Measurements from ENCODE around the gene YIF1B. TPM values are rescaled to one million over a fixed set of nuclear protein-coding genes. Genes with fewer than 3 reads are reported as not detected.

YIF1B gene
- total RNA-seq, 3 donors from 2014 or later, result 20.5 to 28.8 (median 27.7) TPM

DNA sequence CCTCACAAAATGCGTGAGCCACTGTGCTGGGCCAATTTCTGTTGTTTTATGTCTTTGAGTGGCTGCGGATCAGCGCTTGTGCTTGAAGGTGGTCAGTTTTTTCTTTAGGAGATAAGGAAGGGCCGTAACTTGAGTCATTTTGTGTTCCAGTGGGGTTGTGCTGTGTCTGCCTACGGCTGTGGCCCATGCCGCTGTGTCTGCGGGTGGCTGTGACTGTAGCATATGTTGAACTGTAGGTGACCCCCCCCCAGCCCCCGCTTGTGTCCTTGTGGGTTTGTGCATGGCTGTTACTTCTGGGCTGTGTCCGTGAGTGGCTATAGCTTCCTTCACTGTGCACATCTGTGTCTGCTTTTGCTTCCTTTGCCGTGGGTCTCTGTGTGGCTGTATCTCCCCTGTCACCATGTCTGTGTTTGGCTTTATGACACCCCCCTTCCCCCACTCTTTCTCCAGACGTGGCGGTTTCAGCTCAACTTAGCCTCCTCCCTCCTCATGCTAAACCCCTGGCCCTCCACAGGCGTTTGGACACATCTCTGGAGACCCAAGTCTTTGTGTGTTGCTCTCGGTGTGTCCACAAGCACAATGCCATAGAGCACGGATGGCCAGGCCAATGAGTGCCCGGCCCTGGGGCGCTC is 60.2 kb downstream of the YIF1B start:
- intact Hi-C loops (cut with DNase I; ENCODE audit: low total_unique reads), result no loop called here
- TF ChIP-seq POLR2AphosphoS5 (IDR thresholded peaks at IDR 0.05), result no peak
- no peak for TF ChIP-seq POLR2A (IDR thresholded peaks at IDR 0.05)
- TF ChIP-seq, protein P1, sequence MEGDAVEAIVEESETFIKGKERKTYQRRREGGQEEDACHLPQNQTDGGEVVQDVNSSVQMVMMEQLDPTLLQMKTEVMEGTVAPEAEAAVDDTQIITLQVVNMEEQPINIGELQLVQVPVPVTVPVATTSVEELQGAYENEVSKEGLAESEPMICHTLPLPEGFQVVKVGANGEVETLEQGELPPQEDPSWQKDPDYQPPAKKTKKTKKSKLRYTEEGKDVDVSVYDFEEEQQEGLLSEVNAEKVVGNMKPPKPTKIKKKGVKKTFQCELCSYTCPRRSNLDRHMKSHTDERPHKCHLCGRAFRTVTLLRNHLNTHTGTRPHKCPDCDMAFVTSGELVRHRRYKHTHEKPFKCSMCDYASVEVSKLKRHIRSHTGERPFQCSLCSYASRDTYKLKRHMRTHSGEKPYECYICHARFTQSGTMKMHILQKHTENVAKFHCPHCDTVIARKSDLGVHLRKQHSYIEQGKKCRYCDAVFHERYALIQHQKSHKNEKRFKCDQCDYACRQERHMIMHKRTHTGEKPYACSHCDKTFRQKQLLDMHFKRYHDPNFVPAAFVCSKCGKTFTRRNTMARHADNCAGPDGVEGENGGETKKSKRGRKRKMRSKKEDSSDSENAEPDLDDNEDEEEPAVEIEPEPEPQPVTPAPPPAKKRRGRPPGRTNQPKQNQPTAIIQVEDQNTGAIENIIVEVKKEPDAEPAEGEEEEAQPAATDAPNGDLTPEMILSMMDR (IDR thresholded peaks at IDR 0.05), result no peak
- Histone ChIP-seq H3K27me3 (no peaks in the 10 kb centered on the region), H3K4me3 (peak overlapping the region; percentile 42 to 71 (median 56)), H3K36me3 (no peaks in the 10 kb centered on the region), H3K4me1 (no peaks in the 10 kb centered on the region), H3K27ac (peak overlapping the region; percentile 60 to 82), H3K9me3 (no peaks in the 10 kb centered on the region)
- no peak for DNase-seq (ENCODE audit: low spot score in 2 of 2)

DNA sequence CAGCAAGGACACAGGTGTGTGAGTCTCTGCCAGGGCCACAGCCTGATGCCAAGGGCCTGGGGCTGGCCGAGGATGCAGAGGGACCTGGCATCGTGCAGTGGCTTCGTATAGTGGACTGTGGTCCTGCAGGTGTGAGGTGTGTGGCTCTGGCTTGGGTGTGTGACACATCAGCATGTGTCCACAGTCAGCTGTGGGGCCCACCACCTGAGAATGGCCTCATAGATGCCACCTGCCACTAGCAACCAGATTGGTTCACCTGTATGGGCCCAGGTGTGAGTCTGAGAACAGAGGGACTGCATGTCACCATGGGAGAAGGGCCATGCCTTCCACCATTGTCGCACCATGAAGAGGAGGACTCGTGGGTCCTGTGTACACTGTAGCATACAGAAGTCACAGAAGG is 62.0 kb downstream of the YIF1B start:
- Histone ChIP-seq H3K27ac (peak overlapping the region; percentile 91 to 97), H3K4me3 (peak overlapping the region; percentile 13 to 62 (median 44)), H3K9me3 (no peaks in the 10 kb centered on the region), H3K4me1 (no peaks in the 10 kb centered on the region), H3K36me3 (no peaks in the 10 kb centered on the region), H3K27me3 (no peaks in the 10 kb centered on the region)
- intact Hi-C loops (cut with DNase I; ENCODE audit: low total_unique reads), result no loop called here
- TF ChIP-seq, protein P1 (IDR thresholded peaks at IDR 0.05), result no peak
- TF ChIP-seq POLR2A (IDR thresholded peaks at IDR 0.05) (no peak), POLR2AphosphoS5 (IDR thresholded peaks at IDR 0.05) (no peak)
- DNase-seq (ENCODE audit: low spot score in 2 of 2), result no peak

Other genes starting within 250 kb of the YIF1B start
- gene DPF1, start 91.7 kb downstream of the YIF1B start, total RNA-seq, result not detected
- gene PPP1R14A, start 59.6 kb downstream of the YIF1B start, total RNA-seq, result 10 to 100 TPM; 39.1 to 83.2 (median 51.2) TPM
- 100 to 1,000 TPM in 2 of 3 donors, 10 to 100 TPM in 1; 17.1 to 639 (median 492) TPM for gene SPINT2, start 51.4 kb downstream of the YIF1B start, total RNA-seq
- 10 to 100 TPM in 2 of 3 donors, 1 to 10 TPM in 1; 3.5 to 19.3 (median 13.1) TPM for gene C19orf33, start 11.7 kb downstream of the YIF1B start, total RNA-seq
- 1 to 10 TPM; 3.5 to 5.1 (median 3.6) TPM for gene KCNK6, start 3.9 kb upstream of the YIF1B start, total RNA-seq
- gene CATSPERG, start 19.9 kb upstream of the YIF1B start, total RNA-seq, result 1 to 10 TPM; 6.4 to 7.8 (median 6.9) TPM
- gene PSMD8, start 58.6 kb upstream of the YIF1B start, total RNA-seq, result 100 to 1,000 TPM; 203 to 598 (median 218) TPM
- under 1 TPM; 0.16 to 0.44 (median 0.33) TPM for gene GGN, start 72.1 kb upstream of the YIF1B start, total RNA-seq
- gene SPRED3, start 72.8 kb upstream of the YIF1B start, total RNA-seq, result under 1 TPM; 0.16 to 0.66 (median 0.29) TPM
- gene FAM98C, start 87.1 kb upstream of the YIF1B start, total RNA-seq, result 10 to 100 TPM; 21.1 to 32.6 (median 22.9) TPM
- 1 to 10 TPM in 2 of 3 donors, under 1 TPM in 1; 0.66 to 8.8 (median 1.6) TPM for gene RASGRP4, start 110.3 kb upstream of the YIF1B start, total RNA-seq
- gene RYR1, start 117.7 kb upstream of the YIF1B start, total RNA-seq, result 1 to 10 TPM; 1.3 to 6.7 (median 3.5) TPM